Testis (tissue), 3 donors: ENCODE data around the gene TAS1R1. TPM values are rescaled to one million over a fixed set of nuclear protein-coding genes. Genes with fewer than 3 reads are reported as not detected.

Experiments
- DNase-seq: peaks from one replicate; pipeline ENCODE4 v3.0.0-alpha.2; 2019
- H3K27ac ChIP-seq, 2 donors: fragments of 200-600 bp; sonication (generic); one replicate each; pipeline ENCODE4 v1.5.1; 2019
- H3K27me3 ChIP-seq: fragments of 200-600 bp; sonication (generic); one replicate; pipeline ENCODE4 v1.5.1; 2019
- H3K36me3 ChIP-seq: fragments of 200-600 bp; sonication (generic); one replicate; pipeline ENCODE4 v1.5.1; 2017; ENCODE audit warnings: low read depth; ENCODE audit errors: missing control alignments
- H3K4me1 ChIP-seq: fragments of 200-600 bp; sonication (generic); one replicate; pipeline ENCODE4 v1.5.1; 2019
- H3K4me3 ChIP-seq, 2 donors: fragments of 200-600 bp; sonication (generic); one replicate each; pipeline ENCODE4 v1.5.1; 2017 to 2019
- H3K9me3 ChIP-seq: fragments of 200-600 bp; sonication (generic); one replicate; pipeline ENCODE4 v1.5.1; 2017
- CTCF ChIP-seq, 3 experiments: fragments of 450-650 bp in 2 of 3; fragments of 200-600 bp in 1 of 3; sonication (generic) in 1 of 3; IDR thresholded peaks; one replicate each; pipeline ENCODE4 v1.5.1; 2016 to 2019; ENCODE audit warnings: antibody characterized with exemption in 3 of 3, mild to moderate bottlenecking in 2 of 3, moderate library complexity in 1 of 3
- POLR2A ChIP-seq: fragments of 450-650 bp; IDR thresholded peaks from one replicate; pipeline ENCODE4 v1.6.1; 2017; ENCODE audit warnings: antibody characterized with exemption, mild to moderate bottlenecking, moderate library complexity
- WGBS, 2 donors: methylation state at CpG; one replicate each; pipeline ENCODE4 v1.1.5; 2018; 5-methylcytosine and 5-hydroxymethylcytosine counted together
- intact Hi-C: fragments of 100-400 bp; cut with DNase I; formaldehyde crosslinking; loops from one replicate; pipeline ENCODE4 v1.15.1; 2023; ENCODE audit warnings: low total_unique reads
- polyA plus RNA-seq: library from polyadenylated mRNA; stranded (reverse); fragments of 350-450 nt; fragmentation: Illumina TruSeq; extraction: RNeasy Lipid Tissue Mini Kit (QIAGEN cat#74804); gene quantifications from one replicate; pipeline ENCODE4 v1.2.3, GENCODE V29; 2014; ENCODE audit warnings: low read depth, low replicate concordance; ENCODE audit not compliant: insufficient read depth
- total RNA-seq, 2 donors: library from RNA; depleted of rRNA; stranded (reverse); fragments of >200 nt; gene quantifications; one replicate each; pipeline ENCODE4 v1.2.3, GENCODE V29; 2016

The TAS1R1 gene
- total and polyA plus RNA-seq, 3 donors from 2014 or later, result 5.1 to 5.6 (median 5.3) TPM

GRCh38 chr1:6531996-6532395 is 23.1 kb upstream of the TAS1R1 start:
- WGBS, 2 donors, result 90 to 92% methylated on average over 5 of the region's 5 CpGs

GRCh38 chr1:6534248-6534822 is 20.8 kb upstream of the TAS1R1 start:
- H3K36me3 ChIP-seq, result no peaks in the 10 kb centered on the region
- no peak for TF ChIP-seq POLR2A
- TF ChIP-seq CTCF (IDR thresholded peaks at IDR 0.05), result no peak
- 90 to 92% methylated on average over 8 of the region's 8 CpGs for WGBS, 2 donors
- H3K27me3 ChIP-seq, result no peaks in the 10 kb centered on the region
- no peak for DNase-seq
- intact Hi-C loops, result no loop called here
- H3K9me3 ChIP-seq, result no peaks in the 10 kb centered on the region
- H3K4me3 ChIP-seq, result no peak overlapping the region
- no peak overlapping the region for H3K27ac ChIP-seq
- H3K4me1 ChIP-seq, result no peaks in the 10 kb centered on the region

More at GRCh38 chr1:6531996-6532395, 23.1 kb upstream of the TAS1R1 start:
- DNase-seq, result no peak
- H3K36me3 ChIP-seq, result no peaks in the 10 kb centered on the region
- intact Hi-C loops, result no loop called here
- H3K9me3 ChIP-seq, result no peaks in the 10 kb centered on the region
- no peaks in the 10 kb centered on the region for H3K4me1 ChIP-seq
- H3K27me3 ChIP-seq, result no peaks in the 10 kb centered on the region
- no peak overlapping the region for H3K27ac ChIP-seq
- TF ChIP-seq POLR2A, result no peak
- TF ChIP-seq CTCF (IDR thresholded peaks at IDR 0.05), result no peak
- no peak overlapping the region for H3K4me3 ChIP-seq

DNA sequence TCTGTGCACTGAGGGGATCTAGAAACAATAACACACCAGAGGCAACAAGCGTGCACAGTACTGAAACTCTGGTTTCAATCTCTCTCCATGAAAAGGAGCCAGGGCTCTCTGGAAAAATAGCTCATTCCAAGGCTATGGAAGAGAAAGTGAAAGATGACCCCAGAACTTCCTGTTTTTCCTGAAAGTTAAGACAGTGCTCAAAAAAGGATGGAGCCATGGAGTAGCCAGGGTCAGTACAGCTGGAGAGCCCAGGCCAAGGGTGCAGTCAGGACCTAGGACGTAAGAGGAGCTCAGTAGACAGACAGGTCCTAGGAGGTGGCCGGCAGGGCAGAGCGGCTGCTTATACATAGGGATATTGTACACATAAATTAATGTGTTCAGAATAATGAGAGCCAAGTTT is 19.9 kb upstream of the TAS1R1 start:
- no peaks in the 10 kb centered on the region for H3K36me3 ChIP-seq
- no peak overlapping the region for H3K27ac ChIP-seq
- no peaks in the 10 kb centered on the region for H3K4me1 ChIP-seq
- no peak overlapping the region for H3K4me3 ChIP-seq
- intact Hi-C loops, result no loop called here
- TF ChIP-seq CTCF (IDR thresholded peaks at IDR 0.05) (no peak), POLR2A (no peak)
- no peaks in the 10 kb centered on the region for H3K27me3 ChIP-seq
- H3K9me3 ChIP-seq, result no peaks in the 10 kb centered on the region
- WGBS, 2 donors, result 85 to 87% methylated on average over 4 of the region's 4 CpGs
- no peak for DNase-seq

GRCh38 chr1:6536291-6536690 is 18.8 kb upstream of the TAS1R1 start:
- 94 to 96% methylated on average over 4 of the region's 5 CpGs for whole genome bisulfite sequencing, 2 donors
- no peak for DNase-seq
- Histone ChIP-seq H3K27ac (no peak overlapping the region), H3K4me3 (no peak overlapping the region), H3K9me3 (no peaks in the 10 kb centered on the region), H3K4me1 (no peaks in the 10 kb centered on the region), H3K27me3 (no peaks in the 10 kb centered on the region), H3K36me3 (no peaks in the 10 kb centered on the region)
- intact Hi-C loops, result no loop called here
- TF ChIP-seq POLR2A (no peak), CTCF (IDR thresholded peaks at IDR 0.05) (no peak)

- H3K9me3 ChIP-seq, result no peaks in the 10 kb centered on the region
- H3K27me3 ChIP-seq, result no peaks in the 10 kb centered on the region
- TF ChIP-seq POLR2A (no peak), CTCF (IDR thresholded peaks at IDR 0.05) (no peak)
- no peak overlapping the region for H3K4me3 ChIP-seq
- no peaks in the 10 kb centered on the region for H3K4me1 ChIP-seq
- no peaks in the 10 kb centered on the region for H3K36me3 ChIP-seq
- no peak overlapping the region for H3K27ac ChIP-seq
- WGBS, 2 donors, result 59 to 60% methylated on average over 3 of the region's 3 CpGs
- intact Hi-C loops, result no loop called here
- no peak for DNase-seq
These were observed 16.2 kb upstream of the TAS1R1 start for GRCh38 chr1:6538956-6539355.
